Measurements from ENCODE around the gene CDK2AP2. TPM values are rescaled to one million over a fixed set of nuclear protein-coding genes. Genes with fewer than 3 reads are reported as not detected.
A peak's percentile ranks its signal among the peaks of the same experiment; 100 is the strongest.

CDK2AP2 gene
- total RNA-seq, 6 donors from 2014 or later = 36.7 to 119 (median 89.0) TPM

GRCh38 chr11:67504005-67504949 is 3.7 kb downstream of the CDK2AP2 start:
- H3K27ac ChIP-seq = peak overlapping the region; percentile 91 to 98 (median 96)
- peaks cover 0 to 23% (median 13%) of the 10 kb centered on the region in 4 donors for H3K36me3 ChIP-seq
- H3K4me3 ChIP-seq = peak overlapping the region; percentile 49 to 96 (median 80)
- WGBS, 2 donors = 5 to 9% methylated on average over 15 to 66 of the region's 101 CpGs
- H3K27me3 ChIP-seq = no peaks in the 10 kb centered on the region
- TF ChIP-seq CTCF (IDR thresholded peaks at IDR 0.05) (no peak), POLR2AphosphoS5 (IDR thresholded peaks at IDR 0.05) (no peak), POLR2A (IDR thresholded peaks at IDR 0.05) (no peak), EP300 (IDR thresholded peaks at IDR 0.05) (no peak)
- H3K9me3 ChIP-seq = no peaks in the 10 kb centered on the region
- H3K4me1 ChIP-seq = peaks cover 35 to 53% (median 43%) of the 10 kb centered on the region in 4 donors
- peak in 1 of 2 donors; percentile 91 for DNase-seq
- no peak for ATAC-seq (ENCODE audit: low FRiP score in 2 of 2)

GRCh38 chr11:67503119-67504004 is 4.6 kb downstream of the CDK2AP2 start:
- Histone ChIP-seq H3K36me3 (peaks cover 0 to 27% (median 17%) of the 10 kb centered on the region in 4 donors), H3K4me3 (peak overlapping the region in 3 of 4 donors; percentile 75 to 96 (median 85)), H3K9me3 (no peaks in the 10 kb centered on the region), H3K27ac (peak overlapping the region in 1 of 4 donors; percentile 98), H3K4me1 (peaks cover 31 to 48% (median 40%) of the 10 kb centered on the region in 4 donors), H3K27me3 (no peaks in the 10 kb centered on the region)
- no peak for TF ChIP-seq CTCF (IDR thresholded peaks at IDR 0.05)
- TF ChIP-seq EP300 (IDR thresholded peaks at IDR 0.05) = no peak
- no peak for TF ChIP-seq POLR2AphosphoS5 (IDR thresholded peaks at IDR 0.05)
- TF ChIP-seq POLR2A (IDR thresholded peaks at IDR 0.05) = no peak
- DNase-seq = no peak
- no peak for ATAC-seq (ENCODE audit: low FRiP score in 2 of 2)
- 76 to 83% methylated on average over 17 to 19 of the region's 19 CpGs for WGBS, 2 donors

GRCh38 chr11:67502328-67502979 is 5.5 kb downstream of the CDK2AP2 start:
- Histone ChIP-seq H3K9me3 (no peaks in the 10 kb centered on the region), H3K4me1 (peaks cover 28 to 43% (median 37%) of the 10 kb centered on the region in 4 donors), H3K27me3 (no peaks in the 10 kb centered on the region), H3K4me3 (no peak overlapping the region), H3K27ac (no peak overlapping the region), H3K36me3 (peaks cover 0 to 36% (median 20%) of the 10 kb centered on the region in 4 donors)
- WGBS, 2 donors = 92 to 95% methylated on average over 12 to 18 of the region's 18 CpGs
- ATAC-seq (ENCODE audit: low FRiP score in 2 of 2) (no peak), DNase-seq (peak in 1 of 2 donors; percentile 68)
- TF ChIP-seq CTCF (IDR thresholded peaks at IDR 0.05) (no peak), POLR2A (IDR thresholded peaks at IDR 0.05) (no peak), POLR2AphosphoS5 (IDR thresholded peaks at IDR 0.05) (no peak), EP300 (IDR thresholded peaks at IDR 0.05) (no peak)

- H3K9me3 ChIP-seq = no peaks in the 10 kb centered on the region
- peaks cover 0 to 38% (median 25%) of the 10 kb centered on the region in 4 donors for H3K36me3 ChIP-seq
- 98 to 100% methylated on average over 2 to 18 of the region's 18 CpGs for WGBS, 2 donors
- no peak for TF ChIP-seq EP300 (IDR thresholded peaks at IDR 0.05)
- no peak for TF ChIP-seq POLR2AphosphoS5 (IDR thresholded peaks at IDR 0.05)
- no peak for TF ChIP-seq POLR2A (IDR thresholded peaks at IDR 0.05)
- no peak overlapping the region for H3K4me3 ChIP-seq
- DNase-seq = no peak
- no peaks in the 10 kb centered on the region for H3K27me3 ChIP-seq
- H3K4me1 ChIP-seq = peaks cover 22 to 37% (median 31%) of the 10 kb centered on the region in 4 donors
- no peak for ATAC-seq (ENCODE audit: low FRiP score in 2 of 2)
- no peak overlapping the region for H3K27ac ChIP-seq
Measured at GRCh38 chr11:67501854-67502253, 6.1 kb downstream of the CDK2AP2 start.

All from upper lobe of left lung (tissue), 6 donors.